Thymus (tissue), 11 donors: ENCODE data around the gene PRKCH. TPM values are rescaled to one million over a fixed set of nuclear protein-coding genes. Genes with fewer than 3 reads are reported as not detected.
A peak's percentile ranks its signal among the peaks of the same experiment; 100 is the strongest.

Experiments used
- DNase-seq, 9 donors: peaks; one replicate each; pipeline ENCODE4 v3.0.0-alpha.2; 2013; ENCODE audit warnings: low spot score in 9 of 9, low read depth in 6 of 9, missing footprints in 1 of 9
- H3K27ac ChIP-seq, 2 donors: one replicate each; pipeline ENCODE4 v1.5.1; 2013; ENCODE audit warnings: control low read depth in 1 of 2, low read depth in 1 of 2, low read length in 1 of 2, mild to moderate bottlenecking in 1 of 2, moderate library complexity in 1 of 2
- H3K27me3 ChIP-seq, 2 donors: one replicate each; pipeline ENCODE4 v1.5.1; 2013; ENCODE audit warnings: low read length in 1 of 2; ENCODE audit not compliant: control insufficient read depth in 2 of 2, insufficient read depth in 1 of 2
- H3K36me3 ChIP-seq, 2 donors: one replicate each; pipeline ENCODE4 v1.5.1; 2013; ENCODE audit warnings: low read length in 1 of 2, mild to moderate bottlenecking in 1 of 2, moderate library complexity in 1 of 2; ENCODE audit not compliant: control insufficient read depth in 2 of 2, insufficient read depth in 2 of 2
- H3K4me1 ChIP-seq, 2 donors: one replicate each; pipeline ENCODE4 v1.5.1; 2013; ENCODE audit warnings: low read length in 2 of 2; ENCODE audit not compliant: control insufficient read depth in 2 of 2, insufficient read depth in 2 of 2
- H3K4me3 ChIP-seq, 2 donors: one replicate each; pipeline ENCODE4 v1.5.1; 2013; ENCODE audit warnings: low read length in 2 of 2, control low read depth in 1 of 2, mild to moderate bottlenecking in 1 of 2
- H3K9me3 ChIP-seq, 2 donors: one replicate each; pipeline ENCODE4 v1.5.1; 2013; ENCODE audit warnings: low read length in 1 of 2, mild to moderate bottlenecking in 1 of 2; ENCODE audit not compliant: control insufficient read depth in 2 of 2, insufficient read depth in 1 of 2
- WGBS: extraction: QIAGEN DNeasy Blood & Tissue Kit; methylation state at CpG from one replicate; pipeline ENCODE4 v1.1.7; 2013; 5-methylcytosine and 5-hydroxymethylcytosine counted together
- polyA plus RNA-seq: library from polyadenylated mRNA; stranded (reverse); fragments of 200-250 nt; gene quantifications from one replicate; pipeline ENCODE4 v1.2.3, GENCODE V29; 2013
- total RNA-seq: library from RNA; stranded (reverse); fragments of 120-200 nt; gene quantifications from one replicate; pipeline ENCODE4 v1.2.4, GENCODE V29; 2013
- donor health status: healthy.

PRKCH gene
- total and polyA plus RNA-seq, 2 donors: 73.5 to 81.8 TPM

GRCh38 chr14:61326847-61327246 lies 5.5 kb downstream of the PRKCH start:
- H3K27ac ChIP-seq: peak overlapping the region; percentile 8 to 46
- H3K9me3 ChIP-seq: no peaks in the 10 kb centered on the region
- WGBS: 52% methylated on average over 4 of the region's 4 CpGs
- no peak for DNase-seq
- peaks cover 0 to 6% of the 10 kb centered on the region in 2 donors for H3K27me3 ChIP-seq
- no peak overlapping the region for H3K4me3 ChIP-seq
- peaks cover 3 to 15% of the 10 kb centered on the region in 2 donors for H3K36me3 ChIP-seq
- peaks cover 7 to 27% of the 10 kb centered on the region in 2 donors for H3K4me1 ChIP-seq

GRCh38 chr14:61328626-61329262 lies 7.4 kb downstream of the PRKCH start:
- 92% methylated on average over 4 of the region's 4 CpGs for WGBS
- peak overlapping the region in 1 of 2 donors; percentile 26 for H3K27ac ChIP-seq

GRCh38 chr14:61329478-61330051 lies 8.2 kb downstream of the PRKCH start:
- H3K4me3 ChIP-seq: no peak overlapping the region
- peaks cover 0 to 26% of the 10 kb centered on the region in 2 donors for H3K4me1 ChIP-seq

More at GRCh38 chr14:61328626-61329262, 7.4 kb downstream of the PRKCH start:
- H3K9me3 ChIP-seq: no peaks in the 10 kb centered on the region
- DNase-seq: no peak
- no peak overlapping the region for H3K4me3 ChIP-seq
- peaks cover 6 to 23% of the 10 kb centered on the region in 2 donors for H3K4me1 ChIP-seq
- H3K27me3 ChIP-seq: no peaks in the 10 kb centered on the region
- peaks cover 3 to 14% of the 10 kb centered on the region in 2 donors for H3K36me3 ChIP-seq

GRCh38 chr14:61330511-61330910 lies 9.1 kb downstream of the PRKCH start:
- H3K27ac ChIP-seq: no peak overlapping the region

More at GRCh38 chr14:61329478-61330051, 8.2 kb downstream of the PRKCH start:
- H3K27ac ChIP-seq: peak overlapping the region in 1 of 2 donors; percentile 1
- no peaks in the 10 kb centered on the region for H3K27me3 ChIP-seq
- H3K9me3 ChIP-seq: no peaks in the 10 kb centered on the region
- WGBS: 90% methylated on average over 8 of the region's 8 CpGs
- peaks cover 0 to 15% of the 10 kb centered on the region in 2 donors for H3K36me3 ChIP-seq
- no peak for DNase-seq

GRCh38 chr14:61331992-61332657 lies 10.7 kb downstream of the PRKCH start:
- peaks cover 0 to 12% of the 10 kb centered on the region in 2 donors for H3K36me3 ChIP-seq
- no peaks in the 10 kb centered on the region for H3K9me3 ChIP-seq
- DNase-seq: no peak
- peaks cover 2 to 37% of the 10 kb centered on the region in 2 donors for H3K4me1 ChIP-seq
- no peaks in the 10 kb centered on the region for H3K27me3 ChIP-seq
- 90% methylated on average over 4 of the region's 4 CpGs for WGBS
- H3K27ac ChIP-seq: no peak overlapping the region
- no peak overlapping the region for H3K4me3 ChIP-seq

More at GRCh38 chr14:61330511-61330910, 9.1 kb downstream of the PRKCH start:
- H3K9me3 ChIP-seq: no peaks in the 10 kb centered on the region
- WGBS: 97% methylated on average over 1 of the region's 1 CpG
- peaks cover 0 to 15% of the 10 kb centered on the region in 2 donors for H3K36me3 ChIP-seq
- no peak overlapping the region for H3K4me3 ChIP-seq
- no peak for DNase-seq
- H3K4me1 ChIP-seq: peaks cover 0 to 31% of the 10 kb centered on the region in 2 donors
- no peaks in the 10 kb centered on the region for H3K27me3 ChIP-seq

GRCh38 chr14:61332658-61333029 lies 11.3 kb downstream of the PRKCH start:
- Histone ChIP-seq H3K9me3 (no peaks in the 10 kb centered on the region), H3K27ac (peak overlapping the region in 1 of 2 donors; percentile 6), H3K36me3 (peaks cover 0 to 10% of the 10 kb centered on the region in 2 donors), H3K27me3 (no peaks in the 10 kb centered on the region), H3K4me1 (peaks cover 7 to 42% of the 10 kb centered on the region in 2 donors), H3K4me3 (no peak overlapping the region)
- DNase-seq: no peak
- WGBS: 91% methylated on average over 8 of the region's 8 CpGs

- Histone ChIP-seq H3K4me3 (no peak overlapping the region), H3K27ac (peak overlapping the region in 1 of 2 donors; percentile 59)
- WGBS: 90% methylated on average over 1 of the region's 1 CpG
Observed at GRCh38 chr14:61333087-61333486, 11.7 kb downstream of the PRKCH start.

GRCh38 chr14:61334197-61334701 lies 12.9 kb downstream of the PRKCH start:
- Histone ChIP-seq H3K4me3 (no peak overlapping the region), H3K27me3 (no peaks in the 10 kb centered on the region), H3K36me3 (peaks cover 0 to 10% of the 10 kb centered on the region in 2 donors), H3K27ac (peak overlapping the region; percentile 38 to 80), H3K9me3 (no peaks in the 10 kb centered on the region), H3K4me1 (peaks cover 14 to 52% of the 10 kb centered on the region in 2 donors)
- DNase-seq: peak in 1 of 9 donors; percentile 36
- 88% methylated on average over 11 of the region's 11 CpGs for WGBS

More at GRCh38 chr14:61333087-61333486, 11.7 kb downstream of the PRKCH start:
- no peak for DNase-seq
- Histone ChIP-seq H3K9me3 (no peaks in the 10 kb centered on the region), H3K36me3 (peaks cover 0 to 10% of the 10 kb centered on the region in 2 donors), H3K27me3 (no peaks in the 10 kb centered on the region), H3K4me1 (peaks cover 10 to 47% of the 10 kb centered on the region in 2 donors)

- Histone ChIP-seq H3K4me1 (peaks cover 19 to 52% of the 10 kb centered on the region in 2 donors), H3K4me3 (no peak overlapping the region), H3K27ac (peak overlapping the region; percentile 19 to 78), H3K9me3 (no peaks in the 10 kb centered on the region), H3K36me3 (peaks cover 0 to 9% of the 10 kb centered on the region in 2 donors), H3K27me3 (no peaks in the 10 kb centered on the region)
- no peak for DNase-seq
- WGBS: 75% methylated on average over 3 of the region's 3 CpGs
Observed at GRCh38 chr14:61335049-61335448, 13.7 kb downstream of the PRKCH start.
